Fibroblast of mammary gland (primary cell): ENCODE results near the gene TRPM1.
A peak's percentile ranks its signal among the peaks of the same experiment; 100 is the strongest.

ENCODE experiments used
- DNase-seq: peaks from one replicate; pipeline ENCODE4 v3.0.0-alpha.2; 2010; ENCODE audit warnings: low read depth
- H3K4me3 ChIP-seq: 2 replicates; pipeline ENCODE4 v1.5.1; 2011; ENCODE audit warnings: low read depth, mild to moderate bottlenecking, low read length, moderate library complexity; ENCODE audit not compliant: control insufficient read depth
- CTCF ChIP-seq: conservative IDR thresholded peaks from 2 replicates; pipeline ENCODE4 v1.5.1; 2011; ENCODE audit warnings: low read depth, low read length, inconsistent platforms; ENCODE audit not compliant: control insufficient read depth, insufficient read depth

Gene TRPM1

GRCh38 chr15:30992249-30992864 lies 109.2 kb downstream of the TRPM1 start:
- peak overlapping the region; percentile 67 for H3K4me3 ChIP-seq
- TF ChIP-seq CTCF, result no peak
- DNase-seq, result no peak

- H3K4me3 ChIP-seq, result peak within 1 kb of the TSS; percentile 90
- peak; percentile 65 for DNase-seq
- TF ChIP-seq CTCF, result no peak
Observed at GRCh38 chr15:30991255-30992235, 110.0 kb downstream of the TRPM1 start, which contains the start of gene MTMR10. TSS of gene MTMR10 (minus strand) at chr15:30991628. CDS start at chr15:30991506, 122 bp downstream.

GRCh38 chr15:30990446-30991254 lies 110.9 kb downstream of the TRPM1 start:
- DNase-seq, result peak; percentile 12
- no peak for TF ChIP-seq CTCF
- H3K4me3 ChIP-seq, result peak overlapping the region; percentile 90

GRCh38 chr15:30990036-30990435 lies 111.5 kb downstream of the TRPM1 start:
- DNase-seq, result peak; percentile 3
- peak overlapping the region; percentile 90 for H3K4me3 ChIP-seq
- TF ChIP-seq CTCF, result no peak

GRCh38 chr15:30985081-30985531 lies 116.4 kb downstream of the TRPM1 start:
- peak; percentile 17 for DNase-seq
- no peak for TF ChIP-seq CTCF
- H3K4me3 ChIP-seq, result no peak overlapping the region

GRCh38 chr15:30984542-30984941 lies 117.0 kb downstream of the TRPM1 start:
- no peak overlapping the region for H3K4me3 ChIP-seq
- no peak for TF ChIP-seq CTCF
- DNase-seq, result no peak
